Pancreas (tissue), 10 donors: Measurements from ENCODE around the gene SCO2. TPM values are rescaled to one million over a fixed set of nuclear protein-coding genes. Genes with fewer than 3 reads are reported as not detected.
A peak's percentile ranks its signal among the peaks of the same experiment; 100 is the strongest.
"Not testable (repeated sequence)": the region's sequence is repeated elsewhere in the genome, so short reads cannot be mapped to it uniquely, and the experiment has no call there.

ENCODE experiments used
- ATAC-seq, 4 donors: fragments of 200-7000 bp; cut with Tn5 transposase; one replicate each; pipeline versions ENCODE4 v1.8.0 to v1.9.1; 2020; ENCODE audit warnings: mild to moderate bottlenecking in 4 of 4, moderate library complexity in 4 of 4
- DNase-seq, 6 donors: peaks; one replicate each; pipeline ENCODE4 v3.0.0-alpha.2; 2020
- FAIRE-seq: peaks from 2 replicates; lab custom pipeline; 2012; peaks lifted over from hg19 to GRCh38; lab: Jason Lieb, UNC
- H3K27ac ChIP-seq, 4 donors: fragments of 200-600 bp; sonication (generic); 1 replicate in 3 of 4; 2 replicates in 1 of 4; pipeline versions ENCODE4 v1.5.0 to v1.8.0; 2020
- H3K27me3 ChIP-seq, 4 donors: fragments of 200-600 bp; one replicate each; pipeline ENCODE4 v1.8.0; 2021
- H3K36me3 ChIP-seq, 3 donors: fragments of 200-600 bp; sonication (generic) in 1 of 3; one replicate each; pipeline versions ENCODE4 v1.5.0 to v1.8.0; 2020 to 2021
- H3K4me1 ChIP-seq, 3 donors: fragments of 200-600 bp; one replicate each; pipeline ENCODE4 v1.8.0; 2021
- H3K4me3 ChIP-seq, 4 donors: fragments of 200-600 bp; sonication (generic) in 2 of 4; one replicate each; pipeline versions ENCODE4 v1.5.0 to v1.8.0; 2020 to 2021
- H3K9me3 ChIP-seq, 4 donors: fragments of 200-600 bp; one replicate each; pipeline ENCODE4 v1.8.0; 2021
- WGBS, 2 donors: extraction: QIAGEN DNeasy Blood & Tissue Kit; methylation state at CpG; one replicate each; pipeline ENCODE4 v1.1.7; 2013; 5-methylcytosine and 5-hydroxymethylcytosine counted together
- intact Hi-C, 3 donors: fragments of 100-400 bp; cut with DNase I; formaldehyde crosslinking; loops; one replicate each; pipeline versions ENCODE4 v1.11.1 to v1.14.2; 2022
- polyA plus RNA-seq, 2 donors: library from polyadenylated mRNA; stranded (reverse); fragments of 200-250 nt; gene quantifications; one replicate each; pipeline ENCODE4 v1.2.3, GENCODE V29; 2013
- total RNA-seq, 6 donors: library from RNA; stranded (reverse); fragmentation: NEBNext Ultra II Directional in 4 of 6; extraction: Animal tissue kit (Norgen Biotek cat#: 25700) in 4 of 6; gene quantifications; one replicate each; pipeline versions ENCODE4 v1.2.1 to v1.2.4, GENCODE V29; 2021 to 2023
- TF ChIP-seq, protein P1 (sequence below), 4 donors: fragments of 200-600 bp; sonication (generic) in 3 of 4; IDR thresholded peaks; one replicate each; pipeline versions ENCODE4 v1.5.0 to v1.8.0; 2021; ENCODE audit warnings: antibody characterized with exemption in 4 of 4
- donor health status: healthy with polysubstance abuse.
- donor health status: DM: no; HTN: no; CAD: no; lungs with moderate emphysema.
- donor health status: DM: no; HTN: no; CAD: no.
- donor health status: control.
- donor health status: control.
- donor health status: Bipolar disorder and iron deficiency.
- donor health status: DM: yes; HTN: yes; CAD: no.
- donor health status: DM: no; HTN: no; CAD: no.
- donor health status: DM: no; HTN: no; CAD: no.
- donor health status: DM: yes; HTN: yes; CAD: no.

Gene SCO2
- total and polyA plus RNA-seq, 8 donors, result 0.65 to 3.8 (median 1.6) TPM; not detected in 1

DNA sequence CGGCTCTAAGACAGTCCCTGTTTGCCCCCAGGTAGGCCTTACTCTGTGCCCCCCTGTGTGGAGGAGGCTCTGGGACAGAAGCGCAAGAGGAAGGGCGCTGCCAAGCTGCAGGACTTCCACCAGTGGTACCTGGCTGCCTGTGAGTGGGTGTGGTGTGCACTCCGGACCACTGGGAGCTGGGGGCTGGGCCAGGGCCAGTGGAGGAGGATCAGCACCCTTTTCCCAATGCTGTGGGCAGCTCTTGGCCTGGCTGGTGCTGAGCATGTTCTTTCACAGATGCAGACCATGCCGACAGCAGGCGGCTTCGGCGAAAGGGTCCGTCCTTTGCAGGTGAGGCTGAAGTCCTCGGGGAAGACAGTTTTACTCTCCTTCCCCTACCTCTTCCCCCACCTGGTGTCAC is 3.7 kb downstream of the SCO2 start:
- no peak for ATAC-seq
- Histone ChIP-seq H3K4me3 (no peak overlapping the region), H3K36me3 (peaks cover 0 to 52% (median 19%) of the 10 kb centered on the region in 3 donors), H3K27ac (no peak overlapping the region), H3K4me1 (peaks cover 5 to 7% (median 6%) of the 10 kb centered on the region in 3 donors), H3K27me3 (no peaks in the 10 kb centered on the region), H3K9me3 (no peaks in the 10 kb centered on the region)
- WGBS, 2 donors, result 94% methylated on average over 10 of the region's 10 CpGs
- TF ChIP-seq, protein P1, sequence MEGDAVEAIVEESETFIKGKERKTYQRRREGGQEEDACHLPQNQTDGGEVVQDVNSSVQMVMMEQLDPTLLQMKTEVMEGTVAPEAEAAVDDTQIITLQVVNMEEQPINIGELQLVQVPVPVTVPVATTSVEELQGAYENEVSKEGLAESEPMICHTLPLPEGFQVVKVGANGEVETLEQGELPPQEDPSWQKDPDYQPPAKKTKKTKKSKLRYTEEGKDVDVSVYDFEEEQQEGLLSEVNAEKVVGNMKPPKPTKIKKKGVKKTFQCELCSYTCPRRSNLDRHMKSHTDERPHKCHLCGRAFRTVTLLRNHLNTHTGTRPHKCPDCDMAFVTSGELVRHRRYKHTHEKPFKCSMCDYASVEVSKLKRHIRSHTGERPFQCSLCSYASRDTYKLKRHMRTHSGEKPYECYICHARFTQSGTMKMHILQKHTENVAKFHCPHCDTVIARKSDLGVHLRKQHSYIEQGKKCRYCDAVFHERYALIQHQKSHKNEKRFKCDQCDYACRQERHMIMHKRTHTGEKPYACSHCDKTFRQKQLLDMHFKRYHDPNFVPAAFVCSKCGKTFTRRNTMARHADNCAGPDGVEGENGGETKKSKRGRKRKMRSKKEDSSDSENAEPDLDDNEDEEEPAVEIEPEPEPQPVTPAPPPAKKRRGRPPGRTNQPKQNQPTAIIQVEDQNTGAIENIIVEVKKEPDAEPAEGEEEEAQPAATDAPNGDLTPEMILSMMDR (IDR thresholded peaks at IDR 0.05), result no peak
- intact Hi-C loops, result no loop called here
- no peak for FAIRE-seq
- DNase-seq, result no peak

DNA sequence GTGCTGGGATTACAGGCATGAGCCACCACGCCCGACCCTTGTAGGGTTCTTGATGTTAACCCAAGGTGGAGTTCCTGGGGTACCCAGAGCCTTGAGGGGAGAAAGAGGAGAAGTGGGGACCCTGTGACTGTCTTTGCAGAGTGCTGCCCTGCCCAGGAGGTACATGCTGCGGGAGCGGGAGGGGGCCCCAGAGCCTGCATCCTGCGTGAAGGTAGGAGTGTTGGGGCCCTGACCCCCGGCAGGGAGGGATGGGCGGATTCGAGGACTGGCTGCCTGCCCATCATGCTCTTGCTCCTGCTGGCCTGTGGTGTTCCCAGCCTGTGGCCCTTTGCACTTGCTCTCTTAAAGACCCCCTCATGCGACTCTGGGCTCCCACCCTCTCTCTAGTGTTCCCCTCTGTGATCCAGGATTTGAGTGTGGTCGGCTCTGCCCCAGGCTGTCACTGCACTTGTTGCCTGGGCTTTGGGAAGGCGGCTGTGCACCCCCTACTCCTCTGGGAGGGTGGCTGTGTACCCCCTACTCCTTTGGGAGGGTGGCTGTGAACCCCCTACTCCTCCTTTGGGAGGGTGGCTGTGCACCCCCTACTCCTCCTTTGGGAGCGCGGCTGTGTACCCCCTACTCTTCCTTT is 4.5 kb downstream of the SCO2 start:
- Histone ChIP-seq H3K27ac (no peak overlapping the region), H3K36me3 (peaks cover 0 to 52% (median 19%) of the 10 kb centered on the region in 3 donors), H3K9me3 (no peaks in the 10 kb centered on the region), H3K4me3 (no peak overlapping the region), H3K27me3 (no peaks in the 10 kb centered on the region), H3K4me1 (peaks cover 5 to 7% (median 6%) of the 10 kb centered on the region in 3 donors)
- no peak for ATAC-seq
- intact Hi-C loops, result no loop called here
- DNase-seq, result peak in 1 of 6 donors; percentile 62
- FAIRE-seq, result no peak
- TF ChIP-seq, protein P1 (IDR thresholded peaks at IDR 0.05), result no peak
- WGBS, 2 donors, result 92 to 95% methylated on average over 13 of the region's 13 CpGs

DNA sequence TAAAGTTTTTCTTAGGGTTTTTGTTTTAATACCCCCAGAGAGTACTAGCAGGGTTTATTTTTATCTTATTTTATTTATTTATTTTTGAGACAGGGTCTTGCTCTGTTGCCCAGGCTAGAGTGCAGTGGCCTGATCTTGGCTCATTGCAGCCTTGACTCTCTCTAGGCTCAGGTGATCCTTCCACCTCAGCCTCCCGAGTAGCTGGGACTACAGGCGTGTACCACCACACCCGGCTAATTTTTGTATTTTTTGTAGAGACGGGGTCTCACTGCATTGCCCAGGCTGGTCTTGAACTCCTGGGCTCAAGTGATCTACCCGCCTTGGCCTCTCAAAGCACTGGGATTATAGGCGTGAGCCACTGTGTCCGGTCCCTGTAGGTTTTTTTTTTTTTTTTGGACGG is 5.2 kb downstream of the SCO2 start:
- FAIRE-seq, DNase-seq, H3K27me3 ChIP-seq, H3K27ac ChIP-seq, intact Hi-C loops, ATAC-seq, H3K4me3 ChIP-seq, H3K9me3 ChIP-seq, H3K4me1 ChIP-seq: not testable (repeated sequence)
- H3K36me3 ChIP-seq, result peaks cover 0 to 52% (median 19%) of the 10 kb centered on the region in 3 donors
- WGBS, 2 donors, result 94 to 98% methylated on average over 8 of the region's 8 CpGs

DNA sequence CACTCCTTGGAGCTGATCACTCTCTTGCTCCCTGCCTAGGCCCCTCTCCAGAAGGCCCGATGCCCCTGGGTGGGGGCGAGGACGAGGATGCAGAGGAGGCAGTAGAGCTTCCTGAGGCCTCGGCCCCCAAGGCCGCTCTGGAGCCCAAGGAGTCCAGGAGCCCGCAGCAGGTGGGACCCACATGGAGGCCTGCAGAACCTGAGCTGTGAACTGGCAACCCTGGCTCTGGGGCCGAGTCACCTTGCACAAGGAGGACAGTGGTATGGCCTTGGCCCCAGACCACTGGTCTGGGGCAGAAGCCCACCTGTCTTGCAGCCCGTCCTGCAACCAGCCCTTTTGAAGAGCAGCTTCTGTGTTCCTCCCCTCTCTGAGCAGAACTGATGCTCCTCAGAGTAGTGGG is 6.2 kb downstream of the SCO2 start:
- peak in 1 of 6 donors; percentile 61 for DNase-seq

DNA sequence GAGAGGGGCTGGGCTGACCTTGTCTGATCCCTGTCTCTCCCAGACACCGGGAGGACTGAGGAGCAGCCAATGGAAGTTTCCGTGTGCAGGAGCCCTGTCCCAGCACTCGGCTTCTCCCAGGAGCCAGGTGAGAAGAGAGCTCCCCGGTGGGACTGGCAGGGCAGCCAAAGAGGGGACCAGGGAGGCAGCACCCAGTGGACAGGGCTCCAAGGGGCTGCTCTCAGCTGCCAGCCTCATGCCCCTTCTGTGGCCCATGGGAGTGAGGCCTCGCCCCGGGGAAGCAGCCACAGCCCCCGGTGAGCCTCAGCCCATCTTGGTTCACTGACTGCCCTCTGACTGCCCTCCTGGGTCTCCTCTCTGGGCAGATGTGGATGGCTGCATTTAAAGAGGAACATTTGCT is 6.8 kb downstream of the SCO2 start:
- no peak overlapping the region for H3K4me3 ChIP-seq
- H3K4me1 ChIP-seq, result no peaks in the 10 kb centered on the region
- 94% methylated on average over 7 of the region's 7 CpGs for WGBS, 2 donors
- peaks cover 0 to 51% (median 19%) of the 10 kb centered on the region in 3 donors for H3K36me3 ChIP-seq
- DNase-seq, result peak in 1 of 6 donors; percentile 50
- no peaks in the 10 kb centered on the region for H3K9me3 ChIP-seq
- no peak for ATAC-seq
- FAIRE-seq, result no peak
- no peaks in the 10 kb centered on the region for H3K27me3 ChIP-seq
- intact Hi-C loops, result no loop called here
- no peak overlapping the region for H3K27ac ChIP-seq
- TF ChIP-seq, protein P1 (IDR thresholded peaks at IDR 0.05), result no peak

More for the DNA sequence above, 6.2 kb downstream of the SCO2 start:
- TF ChIP-seq, protein P1 (IDR thresholded peaks at IDR 0.05), result no peak
- Histone ChIP-seq H3K27me3 (no peaks in the 10 kb centered on the region), H3K9me3 (no peaks in the 10 kb centered on the region), H3K4me3 (no peak overlapping the region), H3K27ac (no peak overlapping the region), H3K36me3 (peaks cover 0 to 52% (median 19%) of the 10 kb centered on the region in 3 donors), H3K4me1 (peaks cover 1 to 2% (median 2%) of the 10 kb centered on the region in 3 donors)
- FAIRE-seq (no peak), ATAC-seq (no peak)
- WGBS, 2 donors, result 94 to 95% methylated on average over 8 of the region's 8 CpGs
- intact Hi-C loops, result no loop called here
